Activated naive CD8-positive, alpha-beta T cell (primary cell): Measurements from ENCODE around the gene NDUFB4.

Source experiments
- H3K27ac Mint-ChIP-seq: one replicate; pipeline ENCODE4 v1.8.0; 2021; ENCODE audit warnings: mixed read lengths
- H3K27me3 Mint-ChIP-seq: one replicate; pipeline ENCODE4 v1.8.0; 2021; ENCODE audit warnings: mixed read lengths
- H3K36me3 Mint-ChIP-seq: one replicate; pipeline ENCODE4 v1.8.0; 2021; ENCODE audit warnings: mixed read lengths
- H3K4me1 Mint-ChIP-seq: one replicate; pipeline ENCODE4 v1.8.0; 2021; ENCODE audit warnings: low read depth, mixed read lengths
- H3K4me3 Mint-ChIP-seq: one replicate; pipeline ENCODE4 v1.8.0; 2021; ENCODE audit warnings: mild to moderate bottlenecking, mixed read lengths
- H3K9me3 Mint-ChIP-seq: one replicate; pipeline ENCODE4 v1.8.0; 2021; ENCODE audit warnings: low read depth, mixed read lengths

NDUFB4 gene

GRCh38 chr3:120596116-120596852 is at the start of gene NDUFB4:
TSS of gene NDUFB4 (plus strand) at chr3:120596336. CDS start at chr3:120596360, 24 bp downstream.
- Mint-ChIP-seq H3K36me3 (no peaks in the 10 kb centered on the region), H3K4me1 (peaks cover 16% of the 10 kb centered on the region), H3K9me3 (no peaks in the 10 kb centered on the region), H3K27ac (peak within 1 kb of the TSS; percentile 96), H3K27me3 (no peaks in the 10 kb centered on the region), H3K4me3 (peak within 1 kb of the TSS; percentile 93)

GRCh38 chr3:120550546-120550945 is 45.6 kb upstream of the NDUFB4 start:
- no peaks in the 10 kb centered on the region for H3K36me3 Mint-ChIP-seq
- no peaks in the 10 kb centered on the region for H3K4me1 Mint-ChIP-seq
- no peak overlapping the region for H3K27ac Mint-ChIP-seq
- peaks cover 13% of the 10 kb centered on the region for H3K27me3 Mint-ChIP-seq
- no peaks in the 10 kb centered on the region for H3K9me3 Mint-ChIP-seq
- H3K4me3 Mint-ChIP-seq: no peak overlapping the region

GRCh38 chr3:120552184-120553172 is 43.7 kb upstream of the NDUFB4 start:
- no peaks in the 10 kb centered on the region for H3K9me3 Mint-ChIP-seq
- peaks cover 10% of the 10 kb centered on the region for H3K27me3 Mint-ChIP-seq
- no peak overlapping the region for H3K27ac Mint-ChIP-seq
- no peaks in the 10 kb centered on the region for H3K4me1 Mint-ChIP-seq
- H3K36me3 Mint-ChIP-seq: no peaks in the 10 kb centered on the region
- no peak overlapping the region for H3K4me3 Mint-ChIP-seq

GRCh38 chr3:120554812-120555606 is 41.1 kb upstream of the NDUFB4 start:
- H3K27me3 Mint-ChIP-seq: peaks cover 4% of the 10 kb centered on the region
- H3K36me3 Mint-ChIP-seq: no peaks in the 10 kb centered on the region
- H3K4me3 Mint-ChIP-seq: no peak overlapping the region
- H3K4me1 Mint-ChIP-seq: peaks cover 12% of the 10 kb centered on the region
- H3K27ac Mint-ChIP-seq: no peak overlapping the region
- H3K9me3 Mint-ChIP-seq: no peaks in the 10 kb centered on the region

- no peaks in the 10 kb centered on the region for H3K9me3 Mint-ChIP-seq
- no peak overlapping the region for H3K4me3 Mint-ChIP-seq
- H3K36me3 Mint-ChIP-seq: no peaks in the 10 kb centered on the region
- no peak overlapping the region for H3K27ac Mint-ChIP-seq
- peaks cover 12% of the 10 kb centered on the region for H3K4me1 Mint-ChIP-seq
- peaks cover 3% of the 10 kb centered on the region for H3K27me3 Mint-ChIP-seq
Measured at GRCh38 chr3:120555657-120556509, 40.3 kb upstream of the NDUFB4 start.

GRCh38 chr3:120557115-120557514 is 39.0 kb upstream of the NDUFB4 start:
- Mint-ChIP-seq H3K27ac (no peak overlapping the region), H3K27me3 (peaks cover 3% of the 10 kb centered on the region), H3K9me3 (no peaks in the 10 kb centered on the region), H3K36me3 (no peaks in the 10 kb centered on the region), H3K4me3 (no peak overlapping the region), H3K4me1 (peaks cover 16% of the 10 kb centered on the region)

- peaks cover 16% of the 10 kb centered on the region for H3K4me1 Mint-ChIP-seq
- H3K27ac Mint-ChIP-seq: no peak overlapping the region
- no peaks in the 10 kb centered on the region for H3K36me3 Mint-ChIP-seq
- no peaks in the 10 kb centered on the region for H3K9me3 Mint-ChIP-seq
- H3K4me3 Mint-ChIP-seq: peak overlapping the region; percentile 72
- peaks cover 3% of the 10 kb centered on the region for H3K27me3 Mint-ChIP-seq
Measured at GRCh38 chr3:120558771-120559241, 37.3 kb upstream of the NDUFB4 start.

- Mint-ChIP-seq H3K4me3 (peak overlapping the region; percentile 68), H3K4me1 (peaks cover 16% of the 10 kb centered on the region), H3K36me3 (no peaks in the 10 kb centered on the region), H3K27me3 (peaks cover 3% of the 10 kb centered on the region), H3K9me3 (no peaks in the 10 kb centered on the region), H3K27ac (peak overlapping the region; percentile 12)
Measured at GRCh38 chr3:120559242-120560061, 36.7 kb upstream of the NDUFB4 start.

GRCh38 chr3:120560304-120561250 is 35.6 kb upstream of the NDUFB4 start:
- peaks cover 16% of the 10 kb centered on the region for H3K4me1 Mint-ChIP-seq
- H3K9me3 Mint-ChIP-seq: no peaks in the 10 kb centered on the region
- H3K27ac Mint-ChIP-seq: no peak overlapping the region
- H3K4me3 Mint-ChIP-seq: no peak overlapping the region
- no peaks in the 10 kb centered on the region for H3K36me3 Mint-ChIP-seq
- H3K27me3 Mint-ChIP-seq: peaks cover 3% of the 10 kb centered on the region

- Mint-ChIP-seq H3K36me3 (no peaks in the 10 kb centered on the region), H3K4me1 (peaks cover 16% of the 10 kb centered on the region), H3K27me3 (peaks cover 3% of the 10 kb centered on the region), H3K4me3 (no peak overlapping the region), H3K9me3 (no peaks in the 10 kb centered on the region), H3K27ac (no peak overlapping the region)
Measured at GRCh38 chr3:120561251-120562045, 34.7 kb upstream of the NDUFB4 start.

- no peaks in the 10 kb centered on the region for H3K9me3 Mint-ChIP-seq
- H3K4me3 Mint-ChIP-seq: no peak overlapping the region
- peaks cover 13% of the 10 kb centered on the region for H3K4me1 Mint-ChIP-seq
- no peak overlapping the region for H3K27ac Mint-ChIP-seq
- no peaks in the 10 kb centered on the region for H3K36me3 Mint-ChIP-seq
- no peaks in the 10 kb centered on the region for H3K27me3 Mint-ChIP-seq
Measured at GRCh38 chr3:120563356-120564022, 32.6 kb upstream of the NDUFB4 start.
